Gastrocnemius medialis (tissue), 4 donors: ENCODE data around the gene HFM1. TPM values are rescaled to one million over a fixed set of nuclear protein-coding genes. Genes with fewer than 3 reads are reported as not detected.

ENCODE experiments used
- ATAC-seq, 2 donors: fragments of 150-250 bp; one replicate each; pipeline ENCODE4 v1.9.1; 2016
- DNase-seq, 2 donors: peaks; one replicate each; pipeline ENCODE4 v3.0.0-alpha.2; 2019
- H3K27ac ChIP-seq, 4 donors: fragments of 200-600 bp; sonication (generic); 1 replicate in 1 of 4; 2 replicates in 3 of 4; pipeline ENCODE4 v1.5.1; 2016 to 2018; ENCODE audit warnings: mild to moderate bottlenecking in 2 of 4, moderate library complexity in 1 of 4
- H3K27me3 ChIP-seq, 3 donors: fragments of 200-600 bp; sonication (generic) in 2 of 3; 1 replicate in 1 of 3; 2 replicates in 2 of 3; pipeline versions ENCODE4 v1.5.1 to v1.6.0; 2016 to 2019; ENCODE audit warnings: mild to moderate bottlenecking in 1 of 3, moderate library complexity in 1 of 3
- H3K36me3 ChIP-seq, 2 donors: fragments of 200-600 bp; sonication (generic) in 1 of 2; one replicate each; pipeline ENCODE4 v1.5.1; 2017 to 2018
- H3K4me1 ChIP-seq, 2 donors: fragments of 200-600 bp; sonication (generic) in 1 of 2; one replicate each; pipeline ENCODE4 v1.5.1; 2016 to 2017; ENCODE audit warnings: mild to moderate bottlenecking in 2 of 2
- H3K4me3 ChIP-seq, 4 donors: fragments of 200-600 bp; sonication (generic) in 3 of 4; 1 replicate in 1 of 4; 2 replicates in 3 of 4; pipeline ENCODE4 v1.5.1; 2016 to 2019; ENCODE audit warnings: mild to moderate bottlenecking in 2 of 4
- H3K9me3 ChIP-seq, 3 donors: fragments of 200-600 bp; sonication (generic) in 2 of 3; 1 replicate in 1 of 3; 2 replicates in 2 of 3; pipeline ENCODE4 v1.5.1; 2016 to 2019
- POLR2A ChIP-seq, 2 donors: fragments of 450-650 bp; IDR thresholded peaks; one replicate each; pipeline ENCODE4 v1.6.1; 2017; ENCODE audit warnings: antibody characterized with exemption in 2 of 2, mild to moderate bottlenecking in 2 of 2, moderate library complexity in 2 of 2
- in situ Hi-C, 4 donors: fragments of 200-750 bp; cut with MboI; loops; one replicate each; pipeline versions ENCODE4 v1.15.0 to v1.8.0; 2017; ENCODE audit warnings: low sequenced_read_pairs in 4 of 4
- intact Hi-C: fragments of 100-400 bp; cut with DNase I; formaldehyde crosslinking; loops from one replicate; pipeline ENCODE4 v1.15.1; 2023; ENCODE audit warnings: low total_unique reads
- total RNA-seq, 4 donors: library from RNA; depleted of rRNA; stranded (reverse); fragments of >200 nt; gene quantifications; one replicate each; pipeline versions ENCODE4 v1.1.0 to v1.2.3, GENCODE V29; 2016
- TF ChIP-seq, protein P1 (sequence below), 5 experiments: fragments of 450-650 bp in 3 of 5; fragments of 200-600 bp in 2 of 5; sonication (generic) in 2 of 5; IDR thresholded peaks in 4 of 5; conservative IDR thresholded peaks in 1 of 5; 1 replicate in 4 of 5; 2 replicates in 1 of 5; pipeline ENCODE4 v1.5.1; 2016 to 2019; ENCODE audit warnings: antibody characterized with exemption in 5 of 5, mild to moderate bottlenecking in 3 of 5, moderate library complexity in 3 of 5

Gene HFM1
- total RNA-seq, 4 donors from 2014 or later, result 0.58 to 1.9 (median 1.4) TPM

DNA sequence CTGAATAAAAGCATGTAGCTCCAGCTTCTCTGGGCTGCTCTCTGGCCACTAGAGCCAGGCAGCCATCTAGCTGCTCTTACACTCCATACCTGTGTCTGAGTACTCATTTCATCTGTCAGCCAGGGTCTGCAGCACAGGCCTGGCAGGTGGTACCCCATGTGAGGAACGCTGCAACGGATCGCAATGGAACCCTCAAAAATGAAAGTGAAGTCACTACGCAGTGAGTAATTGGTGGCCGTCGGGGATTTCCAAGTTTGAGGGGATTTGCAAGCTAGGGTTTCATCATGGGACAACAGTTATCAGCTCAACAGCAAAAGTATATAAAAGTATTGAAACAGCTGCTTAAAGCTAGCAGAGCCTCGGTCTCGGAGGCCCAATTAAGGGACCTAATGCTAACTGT lies 186.7 kb downstream of the HFM1 start:
- H3K27ac ChIP-seq, result no peak overlapping the region
- TF ChIP-seq POLR2A (IDR thresholded peaks at IDR 0.05), result no peak
- TF ChIP-seq, protein P1, sequence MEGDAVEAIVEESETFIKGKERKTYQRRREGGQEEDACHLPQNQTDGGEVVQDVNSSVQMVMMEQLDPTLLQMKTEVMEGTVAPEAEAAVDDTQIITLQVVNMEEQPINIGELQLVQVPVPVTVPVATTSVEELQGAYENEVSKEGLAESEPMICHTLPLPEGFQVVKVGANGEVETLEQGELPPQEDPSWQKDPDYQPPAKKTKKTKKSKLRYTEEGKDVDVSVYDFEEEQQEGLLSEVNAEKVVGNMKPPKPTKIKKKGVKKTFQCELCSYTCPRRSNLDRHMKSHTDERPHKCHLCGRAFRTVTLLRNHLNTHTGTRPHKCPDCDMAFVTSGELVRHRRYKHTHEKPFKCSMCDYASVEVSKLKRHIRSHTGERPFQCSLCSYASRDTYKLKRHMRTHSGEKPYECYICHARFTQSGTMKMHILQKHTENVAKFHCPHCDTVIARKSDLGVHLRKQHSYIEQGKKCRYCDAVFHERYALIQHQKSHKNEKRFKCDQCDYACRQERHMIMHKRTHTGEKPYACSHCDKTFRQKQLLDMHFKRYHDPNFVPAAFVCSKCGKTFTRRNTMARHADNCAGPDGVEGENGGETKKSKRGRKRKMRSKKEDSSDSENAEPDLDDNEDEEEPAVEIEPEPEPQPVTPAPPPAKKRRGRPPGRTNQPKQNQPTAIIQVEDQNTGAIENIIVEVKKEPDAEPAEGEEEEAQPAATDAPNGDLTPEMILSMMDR (IDR thresholded peaks at IDR 0.05 in 4 of 5, conservative IDR thresholded peaks at IDR 0.05 in 1 of 5), result no peak
- H3K27me3 ChIP-seq, result no peaks in the 10 kb centered on the region
- H3K9me3 ChIP-seq, result no peaks in the 10 kb centered on the region
- in situ Hi-C loops (no loop called here), intact Hi-C loops (no loop called here)
- H3K36me3 ChIP-seq, result no peaks in the 10 kb centered on the region
- H3K4me3 ChIP-seq, result no peak overlapping the region
- DNase-seq (no peak), ATAC-seq (no peak)
- no peaks in the 10 kb centered on the region for H3K4me1 ChIP-seq

Other genes with a start within 250 kb of the HFM1 start
- gene CDC7, start 96.0 kb upstream of the HFM1 start, total RNA-seq, result under 1 TPM in 3 of 4 donors, not detected in 1; 0.10 to 0.44 (median 0.20) TPM